Epithelial cell of proximal tubule (primary cell): Measurements from ENCODE around the gene PKHD1. TPM values are rescaled to one million over a fixed set of nuclear protein-coding genes. Genes with fewer than 3 reads are reported as not detected.
"Not testable (repeated sequence)": the region's sequence is repeated elsewhere in the genome, so short reads cannot be mapped to it uniquely, and the experiment has no call there.

Experiments used
- DNase-seq: peaks from one replicate; pipeline ENCODE4 v3.0.0-alpha.2; 2011; ENCODE audit warnings: low read depth
- H3K4me3 ChIP-seq: 2 replicates; pipeline ENCODE4 v1.5.1; 2011; ENCODE audit warnings: low read depth, mild to moderate bottlenecking, low read length
- CTCF ChIP-seq: conservative IDR thresholded peaks from 2 replicates; pipeline ENCODE4 v1.5.1; 2012; ENCODE audit warnings: low read depth, mild to moderate bottlenecking, low read length
- total RNA-seq: library from RNA; depleted of rRNA; stranded (reverse); fragments of >200 nt; gene quantifications from 2 replicates; pipeline ENCODE4 v1.2.3, GENCODE V29; 2015

The PKHD1 gene
- total RNA-seq, 1 donor from 2014 or later: 1.7 TPM

GRCh38 chr6:51934098-51934497 is 153.3 kb downstream of the PKHD1 start:
- DNase-seq: no peak
- TF ChIP-seq CTCF: peak; percentile 40

GRCh38 chr6:51932956-51933355 is 154.5 kb downstream of the PKHD1 start:
- no peak for DNase-seq
- no peak for TF ChIP-seq CTCF
- no peak overlapping the region for H3K4me3 ChIP-seq

More at GRCh38 chr6:51934098-51934497, 153.3 kb downstream of the PKHD1 start:
- no peak overlapping the region for H3K4me3 ChIP-seq

GRCh38 chr6:51930602-51931001 is 156.8 kb downstream of the PKHD1 start:
- H3K4me3 ChIP-seq: no peak overlapping the region
- TF ChIP-seq CTCF: no peak
- DNase-seq: no peak

- no peak for TF ChIP-seq CTCF
- H3K4me3 ChIP-seq: no peak overlapping the region
- DNase-seq: no peak
These were observed 157.4 kb downstream of the PKHD1 start for GRCh38 chr6:51929934-51930574.

GRCh38 chr6:51928320-51928719 is 159.1 kb downstream of the PKHD1 start:
- TF ChIP-seq CTCF: no peak
- H3K4me3 ChIP-seq: no peak overlapping the region
- DNase-seq: no peak

GRCh38 chr6:51927450-51927849 is 160.0 kb downstream of the PKHD1 start:
- no peak overlapping the region for H3K4me3 ChIP-seq
- TF ChIP-seq CTCF: no peak
- DNase-seq: no peak

GRCh38 chr6:51926125-51926524 is 161.3 kb downstream of the PKHD1 start:
- TF ChIP-seq CTCF: no peak
- no peak for DNase-seq
- H3K4me3 ChIP-seq: no peak overlapping the region

- not testable (repeated sequence) for H3K4me3 ChIP-seq, DNase-seq
These were observed 164.9 kb downstream of the PKHD1 start for GRCh38 chr6:51922479-51922878.

- H3K4me3 ChIP-seq, DNase-seq: not testable (repeated sequence)
These were observed 169.1 kb downstream of the PKHD1 start for GRCh38 chr6:51918347-51918746.
